Neural progenitor cell (in vitro differentiated cells): ENCODE results near the gene C6orf136. TPM values are rescaled to one million over a fixed set of nuclear protein-coding genes. Genes with fewer than 3 reads are reported as not detected.
A peak's percentile ranks its signal among the peaks of the same experiment; 100 is the strongest.

Experiments
- DNase-seq: peaks from one replicate; pipeline ENCODE4 v3.0.0-alpha.2; 2016; ENCODE audit warnings: low spot score
- H2AFZ ChIP-seq: fragments of 200-600 bp; sonication (generic); replicated peaks from 2 replicates; pipeline ENCODE4 v1.6.1; 2016; ENCODE audit warnings: antibody characterized with exemption
- H3F3A ChIP-seq: fragments of 200-600 bp; sonication (generic); 2 replicates; pipeline ENCODE4 v1.6.1; 2016; ENCODE audit warnings: antibody characterized with exemption, low read depth
- H3K27ac ChIP-seq: fragments of 200-600 bp; sonication (generic); 2 replicates; pipeline ENCODE4 v1.5.1; 2016; ENCODE audit warnings: mild to moderate bottlenecking
- H3K27me3 ChIP-seq: fragments of 200-600 bp; sonication (generic); 2 replicates; pipeline ENCODE4 v1.6.1; 2016; ENCODE audit warnings: mild to moderate bottlenecking, moderate library complexity
- H3K36me3 ChIP-seq: fragments of 200-600 bp; sonication (generic); 2 replicates; pipeline ENCODE4 v1.5.1; 2016
- H3K4me1 ChIP-seq: fragments of 200-600 bp; sonication (generic); 2 replicates; pipeline ENCODE4 v1.6.1; 2016; ENCODE audit warnings: mixed run types
- H3K4me2 ChIP-seq: fragments of 200-600 bp; sonication (generic); 2 replicates; pipeline ENCODE4 v1.6.1; 2016
- H3K4me3 ChIP-seq: fragments of 200-600 bp; sonication (generic); 2 replicates; pipeline ENCODE4 v1.5.1; 2016
- H3K79me2 ChIP-seq: fragments of 200-600 bp; sonication (generic); 2 replicates; pipeline ENCODE4 v1.6.1; 2016; ENCODE audit warnings: low read depth
- H3K9ac ChIP-seq: fragments of 200-600 bp; sonication (generic); 2 replicates; pipeline ENCODE4 v1.6.1; 2016
- H3K9me3 ChIP-seq: fragments of 200-600 bp; sonication (generic); 2 replicates; pipeline ENCODE4 v1.5.1; 2016; ENCODE audit warnings: low read depth
- H4K20me1 ChIP-seq: fragments of 200-600 bp; sonication (generic); 2 replicates; pipeline ENCODE4 v1.6.1; 2016; ENCODE audit warnings: low read depth
- H3K27ac Mint-ChIP-seq: 3 replicates; pipeline ENCODE4 v1.8.0; 2021; ENCODE audit warnings: mixed read lengths
- H3K27me3 Mint-ChIP-seq: 2 replicates; pipeline ENCODE4 v1.8.0; 2022; ENCODE audit warnings: low read depth, mild to moderate bottlenecking, inconsistent platforms, moderate library complexity, mixed read lengths; ENCODE audit not compliant: insufficient read depth
- H3K36me3 Mint-ChIP-seq: 3 replicates; pipeline ENCODE4 v1.8.0; 2021; ENCODE audit warnings: mixed read lengths
- H3K4me1 Mint-ChIP-seq: 3 replicates; pipeline ENCODE4 v1.8.0; 2021; ENCODE audit warnings: mixed read lengths
- H3K4me3 Mint-ChIP-seq: 3 replicates; pipeline ENCODE4 v1.8.0; 2021; ENCODE audit warnings: mild to moderate bottlenecking, moderate library complexity, mixed read lengths
- H3K9me3 Mint-ChIP-seq: 3 replicates; pipeline ENCODE4 v1.8.0; 2020; ENCODE audit warnings: mixed read lengths
- CTCF ChIP-seq: fragments of 200-600 bp; sonication (generic); IDR thresholded peaks from 2 replicates; pipeline ENCODE4 v1.5.1; 2017; ENCODE audit warnings: antibody characterized with exemption, mild to moderate bottlenecking
- EZH2 ChIP-seq: fragments of 200-600 bp; sonication (generic); IDR thresholded peaks from 2 replicates; pipeline ENCODE4 v1.6.1; 2017; ENCODE audit warnings: antibody characterized with exemption, mild to moderate bottlenecking, moderate library complexity
- EZH2phosphoT487 ChIP-seq: fragments of 200-600 bp; sonication (generic); IDR thresholded peaks from 2 replicates; pipeline ENCODE4 v1.6.1; 2017; ENCODE audit warnings: antibody characterized with exemption
- total RNA-seq: library from RNA; depleted of rRNA; stranded (reverse); fragments of >200 nt; gene quantifications from 2 replicates; pipeline ENCODE4 v1.2.3, GENCODE V29; 2015; ENCODE audit warnings: low replicate concordance

Gene C6orf136
- total RNA-seq, 1 donor from 2014 or later, result 3.7 TPM

GRCh38 chr6:30689985-30690384 is 43.1 kb downstream of the C6orf136 start:
- H3K9ac ChIP-seq, result no peak overlapping the region
- Mint-ChIP-seq H3K27me3 (peaks cover 4% of the 10 kb centered on the region), H3K36me3 (peaks cover 6% of the 10 kb centered on the region), H3K27ac (peak overlapping the region; percentile 94), H3K9me3 (no peaks in the 10 kb centered on the region), H3K4me1 (peaks cover 56% of the 10 kb centered on the region), H3K4me3 (peak overlapping the region; percentile 95)
- no peaks in the 10 kb centered on the region for H3K9me3 ChIP-seq
- H3K27me3 ChIP-seq, result no peaks in the 10 kb centered on the region
- H3K27ac ChIP-seq, result peak overlapping the region; percentile 84
- TF ChIP-seq EZH2phosphoT487, result no peak
- no peak for TF ChIP-seq EZH2
- TF ChIP-seq CTCF, result no peak
- H2AFZ ChIP-seq, result no peak overlapping the region
- H3K36me3 ChIP-seq, result no peaks in the 10 kb centered on the region
- H3K4me2 ChIP-seq, result peak overlapping the region; percentile 88
- H4K20me1 ChIP-seq, result no peaks in the 10 kb centered on the region
- peaks cover 43% of the 10 kb centered on the region for H3F3A ChIP-seq
- peaks cover 36% of the 10 kb centered on the region for H3K4me1 ChIP-seq
- no peak for DNase-seq
- H3K79me2 ChIP-seq, result peaks cover 42% of the 10 kb centered on the region
- H3K4me3 ChIP-seq, result peak overlapping the region; percentile 76

- Mint-ChIP-seq H3K27ac (peak within 1 kb of the TSS; percentile 94), H3K9me3 (no peaks in the 10 kb centered on the region), H3K27me3 (peaks cover 5% of the 10 kb centered on the region), H3K4me3 (peak within 1 kb of the TSS; percentile 95), H3K36me3 (peaks cover 6% of the 10 kb centered on the region), H3K4me1 (peaks cover 49% of the 10 kb centered on the region)
- Histone ChIP-seq H3K27me3 (no peaks in the 10 kb centered on the region), H3K9ac (peak within 1 kb of the TSS; percentile 8), H3K36me3 (no peaks in the 10 kb centered on the region), H3K4me2 (peak within 1 kb of the TSS; percentile 88), H3K4me1 (peaks cover 30% of the 10 kb centered on the region), H2AFZ (peak within 1 kb of the TSS; percentile 89), H4K20me1 (no peaks in the 10 kb centered on the region), H3K27ac (peak within 1 kb of the TSS; percentile 84), H3K9me3 (no peaks in the 10 kb centered on the region), H3K4me3 (peak within 1 kb of the TSS; percentile 76), H3K79me2 (peaks cover 36% of the 10 kb centered on the region), H3F3A (peaks cover 43% of the 10 kb centered on the region)
- no peak for TF ChIP-seq CTCF
- TF ChIP-seq EZH2phosphoT487, result no peak
- TF ChIP-seq EZH2, result no peak
- peak; percentile 94 for DNase-seq
These were observed 43.7 kb downstream of the C6orf136 start, which contains the start of gene NRM for GRCh38 chr6:30690403-30691207. NRM (minus strand) TSS chr6:30690984; CDS start chr6:30690974, 10 bp downstream.

GRCh38 chr6:30691208-30691847 is 44.4 kb downstream of the C6orf136 start:
- H3K27ac Mint-ChIP-seq, result peak overlapping the region; percentile 30
- peak; percentile 79 for DNase-seq
- H3K9ac ChIP-seq, result no peak overlapping the region
- H3K4me3 Mint-ChIP-seq, result peak overlapping the region; percentile 92
- no peaks in the 10 kb centered on the region for H3K27me3 ChIP-seq
- peaks cover 23% of the 10 kb centered on the region for H3K4me1 ChIP-seq
- H3K36me3 Mint-ChIP-seq, result peaks cover 6% of the 10 kb centered on the region
- H4K20me1 ChIP-seq, result no peaks in the 10 kb centered on the region
- H3K27me3 Mint-ChIP-seq, result peaks cover 5% of the 10 kb centered on the region
- peaks cover 43% of the 10 kb centered on the region for H3F3A ChIP-seq
- H3K4me2 ChIP-seq, result peak overlapping the region; percentile 88
- peak overlapping the region; percentile 35 for H3K27ac ChIP-seq
- H3K4me3 ChIP-seq, result peak overlapping the region; percentile 76
- H3K36me3 ChIP-seq, result no peaks in the 10 kb centered on the region
- H3K9me3 Mint-ChIP-seq, result no peaks in the 10 kb centered on the region
- no peaks in the 10 kb centered on the region for H3K9me3 ChIP-seq
- H3K4me1 Mint-ChIP-seq, result peaks cover 43% of the 10 kb centered on the region
- H3K79me2 ChIP-seq, result peaks cover 29% of the 10 kb centered on the region
- TF ChIP-seq CTCF, result no peak
- no peak for TF ChIP-seq EZH2
- no peak for TF ChIP-seq EZH2phosphoT487
- peak overlapping the region; percentile 89 for H2AFZ ChIP-seq
